A673 (cell line): Measurements from ENCODE around the gene STRBP. TPM values are rescaled to one million over a fixed set of nuclear protein-coding genes. Genes with fewer than 3 reads are reported as not detected.

Experiments
- BruUV-seq: library from RNA; stranded (reverse); fragments of 400-500 nt; replicated peaks from 2 replicates; lab custom pipeline; 2021; lab: Mats Ljungman, UMichigan
- CTCF ChIA-PET: fragments of 300-600 bp; sonication (Branson Sonifier 250); formaldehyde crosslinking; loops from one replicate; lab custom pipeline; 2022; ENCODE audit warnings: antibody characterized with exemption; lab: Charles Lee
- POLR2A ChIA-PET: fragments of 300-600 bp; sonication (Branson Sonifier 250); formaldehyde crosslinking; loops from one replicate; lab custom pipeline; 2022; ENCODE audit warnings: antibody characterized with exemption; ENCODE audit not compliant: low non-redundant PET; lab: Charles Lee
- DNase-seq: peaks from one replicate; pipeline ENCODE4 v3.0.0-alpha.2; 2015; ENCODE audit warnings: low spot score
- H3K27ac ChIP-seq: fragments of 200-600 bp; sonication (generic); 2 replicates; pipeline ENCODE4 v1.5.1; 2016; ENCODE audit warnings: mixed run types, low read depth, mild to moderate bottlenecking, mixed read lengths, antibody characterized with exemption, low read length; ENCODE audit not compliant: poor library complexity, severe bottlenecking
- H3K27me3 ChIP-seq: fragments of 200-600 bp; sonication (generic); replicated peaks from 2 replicates; pipeline ENCODE4 v1.6.1; 2017; ENCODE audit warnings: mixed run types, low read depth, mild to moderate bottlenecking, mixed read lengths, antibody characterized with exemption, low read length; ENCODE audit not compliant: insufficient read depth, poor library complexity
- H3K36me3 ChIP-seq: fragments of 200-600 bp; sonication (generic); 2 replicates; pipeline ENCODE4 v1.6.1; 2016; ENCODE audit warnings: mixed run types, mild to moderate bottlenecking, mixed read lengths, antibody characterized with exemption, low read length; ENCODE audit not compliant: insufficient read depth, poor library complexity, severe bottlenecking
- H3K4me1 ChIP-seq: fragments of 200-600 bp; sonication (generic); 2 replicates; pipeline ENCODE4 v1.6.1; 2017; ENCODE audit warnings: mixed run types, mild to moderate bottlenecking, mixed read lengths, antibody characterized with exemption, low read length; ENCODE audit not compliant: insufficient read depth, poor library complexity, severe bottlenecking
- H3K4me3 ChIP-seq: fragments of 200-600 bp; sonication (generic); 2 replicates; pipeline ENCODE4 v1.5.1; 2016; ENCODE audit warnings: low read depth, mixed run types, mild to moderate bottlenecking, mixed read lengths, low read length; ENCODE audit not compliant: poor library complexity, severe bottlenecking
- H3K9me3 ChIP-seq: fragments of 200-600 bp; sonication (generic); 2 replicates; pipeline ENCODE4 v1.6.1; 2016; ENCODE audit warnings: mixed run types, low read depth, mild to moderate bottlenecking, mixed read lengths, antibody characterized with exemption, low read length; ENCODE audit not compliant: poor library complexity, severe bottlenecking
- EZH2 ChIP-seq: fragments of 200-600 bp; sonication (generic); IDR thresholded peaks from 2 replicates; pipeline ENCODE4 v1.6.1; 2017; ENCODE audit warnings: borderline replicate concordance, low read depth, mild to moderate bottlenecking, mixed read lengths, antibody characterized with exemption, low read length; ENCODE audit not compliant: poor library complexity, severe bottlenecking
- intact Hi-C: fragments of 100-400 bp; cut with micrococcal nuclease; formaldehyde crosslinking; loops from one replicate; pipeline ENCODE4 v1.10.0; 2022; ENCODE audit not compliant: unreplicated experiment
- total RNA-seq: library from RNA; stranded (reverse); gene quantifications from 2 replicates; pipeline ENCODE4 v1.2.3, GENCODE V29; 2021
- TF ChIP-seq, protein P1 (sequence below): fragments of 300-800, 200-600 bp; sonication (generic); conservative IDR thresholded peaks from 2 replicates; pipeline ENCODE4 v1.5.1; 2017; ENCODE audit warnings: low read depth, mild to moderate bottlenecking, antibody characterized with exemption, low read length, moderate library complexity, mixed read lengths

Gene STRBP
- total RNA-seq, 1 experiment from 2014 or later: 79.4 TPM

GRCh38 chr9:123246534-123246933 is 21.9 kb downstream of the STRBP start:
- H3K27me3 ChIP-seq: no peaks in the 10 kb centered on the region
- POLR2A ChIA-PET: no interaction called here
- BruUV-seq: no TSS peak
- H3K4me3 ChIP-seq: no peak overlapping the region
- no peaks in the 10 kb centered on the region for H3K36me3 ChIP-seq
- H3K27ac ChIP-seq: no peak overlapping the region
- H3K4me1 ChIP-seq: peaks cover 20% of the 10 kb centered on the region
- no peaks in the 10 kb centered on the region for H3K9me3 ChIP-seq
- no peak for DNase-seq
- CTCF ChIA-PET: no interaction called here
- TF ChIP-seq, protein P1, sequence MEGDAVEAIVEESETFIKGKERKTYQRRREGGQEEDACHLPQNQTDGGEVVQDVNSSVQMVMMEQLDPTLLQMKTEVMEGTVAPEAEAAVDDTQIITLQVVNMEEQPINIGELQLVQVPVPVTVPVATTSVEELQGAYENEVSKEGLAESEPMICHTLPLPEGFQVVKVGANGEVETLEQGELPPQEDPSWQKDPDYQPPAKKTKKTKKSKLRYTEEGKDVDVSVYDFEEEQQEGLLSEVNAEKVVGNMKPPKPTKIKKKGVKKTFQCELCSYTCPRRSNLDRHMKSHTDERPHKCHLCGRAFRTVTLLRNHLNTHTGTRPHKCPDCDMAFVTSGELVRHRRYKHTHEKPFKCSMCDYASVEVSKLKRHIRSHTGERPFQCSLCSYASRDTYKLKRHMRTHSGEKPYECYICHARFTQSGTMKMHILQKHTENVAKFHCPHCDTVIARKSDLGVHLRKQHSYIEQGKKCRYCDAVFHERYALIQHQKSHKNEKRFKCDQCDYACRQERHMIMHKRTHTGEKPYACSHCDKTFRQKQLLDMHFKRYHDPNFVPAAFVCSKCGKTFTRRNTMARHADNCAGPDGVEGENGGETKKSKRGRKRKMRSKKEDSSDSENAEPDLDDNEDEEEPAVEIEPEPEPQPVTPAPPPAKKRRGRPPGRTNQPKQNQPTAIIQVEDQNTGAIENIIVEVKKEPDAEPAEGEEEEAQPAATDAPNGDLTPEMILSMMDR: no peak
- no peak for TF ChIP-seq EZH2
- intact Hi-C loops: no loop called here

- Histone ChIP-seq H3K27ac (no peak overlapping the region), H3K36me3 (no peaks in the 10 kb centered on the region), H3K27me3 (no peaks in the 10 kb centered on the region), H3K4me1 (peaks cover 14% of the 10 kb centered on the region), H3K4me3 (no peak overlapping the region), H3K9me3 (no peaks in the 10 kb centered on the region)
- ChIA-PET CTCF (no interaction called here), POLR2A (no interaction called here)
- intact Hi-C loops: no loop called here
- no peak for DNase-seq
- TF ChIP-seq EZH2: no peak
- TF ChIP-seq, protein P1: no peak
- no TSS peak for BruUV-seq
These were observed 28.7 kb downstream of the STRBP start for GRCh38 chr9:123239726-123240125.

- peak; percentile 19 for DNase-seq
- TF ChIP-seq EZH2: no peak
- TF ChIP-seq, protein P1: no peak
- Histone ChIP-seq H3K27me3 (no peaks in the 10 kb centered on the region), H3K4me1 (peaks cover 14% of the 10 kb centered on the region), H3K4me3 (no peak overlapping the region), H3K9me3 (no peaks in the 10 kb centered on the region), H3K27ac (no peak overlapping the region), H3K36me3 (no peaks in the 10 kb centered on the region)
- BruUV-seq: no TSS peak
- intact Hi-C loops: no loop called here
- POLR2A ChIA-PET: interaction anchor here (0.6 kb wide), 1 partner anchor 66 kb away, joined by 4 read pairs; no protein-coding TSS in a partner anchor
- CTCF ChIA-PET: no interaction called here
These were observed 30.0 kb downstream of the STRBP start for GRCh38 chr9:123238365-123238764.
